Activated CD4-positive, CD25-positive, alpha-beta regulatory T cell treated with anti-CD3 and anti-CD28 coated beads, Interleukin-2, amount 50 U/mL, for 24 hours (primary cell): ENCODE measurements around the gene SLC35F3.

Source experiments
- ATAC-seq, 2 donors: fragments of 150-1000 bp; cut with Tn5 transposase; one replicate each; pipeline ENCODE4 v1.10.0; 2021; ENCODE audit warnings: mild to moderate bottlenecking in 1 of 2, moderate library complexity in 1 of 2

The SLC35F3 gene

DNA sequence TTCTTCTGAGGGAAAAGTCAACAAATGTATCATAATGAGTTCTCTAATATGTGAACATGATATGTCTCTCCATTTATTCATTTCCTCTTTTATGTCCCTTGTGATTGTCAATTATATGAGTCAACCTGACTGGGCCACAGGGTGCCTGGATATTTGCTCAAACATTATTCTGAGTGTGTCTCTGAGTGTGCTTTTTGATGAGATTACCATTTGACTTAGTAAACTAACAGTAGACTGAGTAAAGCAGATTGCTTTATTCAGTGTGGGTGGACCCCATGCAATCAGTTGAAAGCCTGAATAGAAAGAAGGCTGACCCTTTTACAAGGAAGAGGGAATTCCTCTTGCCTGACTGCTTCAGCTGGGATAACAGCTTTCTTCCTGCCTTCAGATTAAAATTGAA is 142.6 kb downstream of the SLC35F3 start:
- no peak for ATAC-seq

DNA sequence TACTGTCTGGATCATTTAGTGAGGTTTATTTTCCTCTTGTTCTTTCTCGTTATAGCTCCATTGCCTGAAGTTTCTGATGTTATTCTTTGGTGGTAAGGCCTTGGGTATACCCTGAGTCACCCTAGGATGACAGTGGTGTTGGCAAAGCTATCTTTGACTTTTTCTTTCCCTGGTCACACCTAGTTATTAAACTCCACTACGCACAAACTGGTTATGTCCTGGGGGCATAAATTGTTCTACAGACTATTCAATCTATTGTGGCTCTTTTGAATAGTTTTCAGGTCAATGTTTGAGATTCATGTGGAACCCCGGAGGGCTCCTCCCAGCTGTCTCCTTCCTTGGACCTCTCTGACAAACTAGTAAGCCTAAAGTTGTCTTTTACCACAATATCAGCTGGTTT is 157.7 kb downstream of the SLC35F3 start:
- ATAC-seq, result no peak

DNA sequence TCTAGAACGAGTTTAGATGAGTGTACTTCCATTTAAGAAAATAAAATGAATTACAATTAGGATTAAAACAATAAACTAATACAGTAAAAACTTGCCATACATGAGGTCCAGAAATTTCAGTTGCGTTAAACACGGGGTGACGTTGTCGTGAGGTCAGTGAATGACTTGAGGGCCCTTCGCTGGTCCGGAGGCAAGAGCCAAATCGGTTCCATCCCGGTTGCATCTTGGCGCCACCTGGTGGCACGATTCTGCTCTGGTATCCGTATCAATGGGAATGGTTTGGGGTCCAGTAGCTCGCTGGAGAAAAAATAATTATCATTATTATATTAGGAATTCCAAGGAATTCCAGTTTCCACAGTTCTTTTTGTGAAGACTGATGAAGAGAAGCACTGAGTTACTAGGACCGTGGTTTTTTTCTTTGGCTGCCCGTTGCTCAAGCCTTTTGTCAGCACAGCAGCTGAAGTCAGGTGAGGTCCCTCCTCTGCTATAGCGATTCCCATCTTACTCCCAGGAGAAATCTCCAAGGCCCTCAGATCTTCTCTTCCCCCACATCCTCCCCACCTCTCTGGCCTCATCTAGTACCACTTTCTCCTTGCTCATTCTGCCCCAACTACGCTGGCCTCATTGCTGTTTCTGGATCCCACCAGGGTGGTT is 161.4 kb downstream of the SLC35F3 start:
- no peak for ATAC-seq

- ATAC-seq, result no peak
Observed at GRCh38 chr1:234067581-234068337, 163.3 kb downstream of the SLC35F3 start.

DNA sequence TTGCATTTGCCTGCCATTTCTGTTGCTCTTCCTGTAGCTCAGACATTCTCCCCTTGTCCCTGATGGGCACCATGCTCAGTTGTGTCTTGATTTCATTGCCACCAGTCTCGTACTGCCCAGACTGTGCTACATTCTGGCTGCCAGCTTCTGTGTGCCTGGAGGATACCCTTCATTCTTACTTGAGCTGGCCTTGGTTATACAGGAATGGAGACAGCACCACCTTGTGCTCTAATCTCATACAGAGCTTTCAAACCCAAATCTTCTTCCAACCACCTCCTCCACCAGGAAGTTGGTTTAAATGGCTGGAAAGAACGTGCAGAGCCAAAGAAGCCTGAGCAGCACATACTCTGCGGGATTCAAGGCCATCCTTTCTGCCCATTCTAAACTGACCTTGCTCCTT is 165.3 kb downstream of the SLC35F3 start:
- no peak for ATAC-seq

DNA sequence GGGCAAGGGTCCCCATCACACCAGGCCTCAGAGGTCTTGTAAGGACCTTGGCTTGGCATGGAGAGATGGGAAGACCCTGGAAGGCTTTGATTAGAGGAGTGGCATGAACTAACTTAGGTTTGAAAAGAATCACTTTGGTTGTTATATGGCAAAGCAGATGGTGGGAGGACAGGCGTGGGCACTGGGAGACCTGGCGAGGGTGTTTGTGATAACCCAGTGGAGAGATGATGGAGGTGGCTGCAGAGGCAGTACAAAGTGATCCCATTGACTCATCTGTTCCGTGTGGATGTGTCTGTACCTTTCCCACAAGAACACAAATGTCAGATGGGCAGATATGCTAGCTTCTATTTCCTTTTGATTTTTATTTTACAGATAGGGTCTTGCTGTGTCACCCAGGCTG is 168.3 kb downstream of the SLC35F3 start:
- ATAC-seq, result no peak

DNA sequence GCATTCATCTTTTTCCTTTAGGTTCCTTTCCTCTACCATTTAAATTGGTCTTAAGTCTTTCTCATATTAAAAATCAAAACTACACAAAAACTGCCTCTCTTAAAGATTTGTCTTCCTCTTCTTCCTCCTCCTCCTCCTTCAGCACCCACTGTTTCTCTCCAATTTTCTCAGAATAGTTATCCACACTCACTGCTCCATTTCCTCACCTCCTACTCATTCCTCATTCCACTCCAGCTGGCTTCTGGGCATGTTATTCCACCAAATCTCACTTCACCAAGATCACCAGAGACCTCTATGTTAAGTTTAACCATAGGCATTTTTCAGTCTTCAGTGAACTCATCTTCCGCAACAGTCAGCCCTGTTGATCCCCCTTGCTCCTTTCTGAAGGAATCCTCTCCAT is 173.7 kb downstream of the SLC35F3 start:
- no peak for ATAC-seq

DNA sequence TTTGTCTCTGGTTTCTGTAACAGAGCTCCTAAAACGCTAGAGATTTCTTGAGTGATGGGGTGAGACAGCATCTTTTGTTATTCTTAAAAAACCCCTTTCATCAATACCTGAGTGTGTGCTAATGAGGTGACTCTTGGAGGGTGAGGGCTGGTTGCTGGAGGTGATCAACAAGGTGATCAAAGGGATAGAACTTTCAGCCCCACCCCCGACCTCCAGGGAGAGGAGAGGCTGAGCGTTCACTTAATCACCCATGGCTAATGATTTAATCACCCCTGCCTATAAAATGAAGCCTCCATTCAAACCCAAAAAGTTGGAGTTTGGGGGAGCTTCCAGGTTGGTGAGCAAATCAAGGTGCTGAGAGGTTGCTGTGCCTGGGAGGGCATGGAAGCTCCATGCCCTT is 175.4 kb downstream of the SLC35F3 start:
- no peak for ATAC-seq

DNA sequence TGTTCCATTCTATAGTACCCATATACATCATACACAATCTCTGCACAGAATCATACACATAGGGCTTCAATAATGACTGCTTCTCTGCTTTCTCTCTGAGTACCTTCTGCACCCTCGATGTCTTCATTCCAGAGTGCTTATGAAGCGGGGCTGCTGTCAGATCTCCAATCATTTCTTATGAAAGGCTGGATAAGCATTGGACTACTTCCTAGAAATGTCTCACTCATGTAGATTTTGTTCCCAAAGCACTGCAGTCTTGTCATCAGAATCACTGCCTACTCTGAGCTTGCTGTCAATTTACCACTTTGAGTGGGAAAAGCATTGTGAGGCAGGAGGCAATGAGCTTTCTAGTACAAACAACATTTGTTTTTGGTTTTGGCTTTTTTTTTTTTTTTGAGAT is 179.0 kb downstream of the SLC35F3 start:
- ATAC-seq, result no peak

DNA sequence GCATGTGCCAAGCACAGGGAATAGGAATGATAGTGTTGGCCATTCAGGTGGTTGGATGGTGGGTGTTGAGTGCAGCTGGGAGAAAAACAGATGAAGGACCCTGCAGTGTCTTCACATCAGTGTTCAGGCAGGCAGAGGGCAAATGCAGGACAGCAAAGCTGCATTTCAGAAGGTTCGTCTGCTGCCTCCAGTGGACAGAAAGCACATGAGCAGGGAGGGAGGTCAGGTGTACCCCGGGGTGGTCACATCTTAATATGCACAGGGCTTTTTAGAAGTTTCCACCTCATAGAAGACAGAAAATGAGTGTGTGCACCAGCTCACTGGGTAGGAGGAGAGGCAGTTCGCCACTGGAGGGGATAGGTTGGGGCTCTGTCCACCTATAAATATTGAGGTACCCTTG is 184.9 kb downstream of the SLC35F3 start:
- no peak for ATAC-seq

DNA sequence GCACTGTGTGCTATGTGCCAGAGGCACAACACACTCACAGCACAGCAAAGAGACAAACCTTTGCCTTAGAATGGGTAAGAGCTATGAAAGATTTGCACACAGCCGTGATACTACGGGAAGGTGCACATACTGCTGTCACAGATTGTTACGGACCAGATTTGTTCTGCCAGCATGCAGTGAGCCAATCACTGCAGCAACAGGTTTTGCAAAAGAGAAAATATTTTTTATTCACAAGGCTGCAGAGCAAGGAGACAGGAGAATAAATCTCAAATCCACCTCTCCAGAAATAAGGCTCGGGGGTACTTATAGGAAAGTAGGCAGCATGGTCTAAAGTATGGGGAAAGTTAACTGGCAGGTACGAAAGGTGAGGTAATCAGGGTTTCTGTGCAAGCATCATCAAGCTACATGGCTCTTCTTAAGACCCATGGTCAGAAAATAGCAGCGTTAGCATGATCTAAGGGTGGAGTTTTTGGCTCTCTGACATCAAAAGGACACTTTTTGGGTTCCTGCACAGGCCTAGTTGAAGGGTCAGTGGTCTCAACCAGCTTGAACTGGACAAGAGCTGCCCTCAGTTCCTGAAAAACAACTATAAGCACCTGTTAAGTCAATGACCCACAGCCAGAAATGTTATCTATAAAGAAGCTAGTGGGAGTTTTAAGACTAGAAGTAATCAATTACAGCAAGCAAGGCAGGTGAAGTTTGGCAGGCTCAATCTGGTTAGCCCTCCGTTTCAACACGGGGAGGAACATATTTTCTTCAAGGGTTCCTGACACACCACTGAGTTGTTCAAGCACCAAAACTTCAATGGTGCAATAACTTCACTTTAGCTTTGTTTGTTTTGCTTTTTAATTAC is 186.0 kb downstream of the SLC35F3 start:
- ATAC-seq, result no peak

- ATAC-seq, result no peak
Observed at GRCh38 chr1:234091065-234091401, 186.6 kb downstream of the SLC35F3 start.

- no peak for ATAC-seq
Observed at GRCh38 chr1:234091876-234092275, 187.4 kb downstream of the SLC35F3 start.

DNA sequence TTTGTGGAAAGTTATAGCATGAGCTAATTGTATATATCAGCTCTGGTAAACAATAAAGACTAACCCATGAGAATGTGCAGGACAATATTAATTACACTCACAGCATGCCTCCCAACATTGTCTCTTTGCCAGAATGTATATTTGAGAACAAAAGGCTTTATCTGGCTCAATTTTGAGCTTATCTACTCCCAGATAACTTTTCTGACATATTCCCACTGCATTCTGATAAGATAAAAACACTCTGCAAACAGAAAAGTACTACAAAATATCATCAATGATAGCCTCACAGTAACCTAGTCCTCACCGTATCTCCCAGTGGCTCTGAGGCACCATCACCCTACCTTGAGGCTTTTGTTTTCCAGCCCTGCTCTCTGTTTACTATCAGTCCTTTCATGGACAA is 188.6 kb downstream of the SLC35F3 start:
- ATAC-seq, result no peak

DNA sequence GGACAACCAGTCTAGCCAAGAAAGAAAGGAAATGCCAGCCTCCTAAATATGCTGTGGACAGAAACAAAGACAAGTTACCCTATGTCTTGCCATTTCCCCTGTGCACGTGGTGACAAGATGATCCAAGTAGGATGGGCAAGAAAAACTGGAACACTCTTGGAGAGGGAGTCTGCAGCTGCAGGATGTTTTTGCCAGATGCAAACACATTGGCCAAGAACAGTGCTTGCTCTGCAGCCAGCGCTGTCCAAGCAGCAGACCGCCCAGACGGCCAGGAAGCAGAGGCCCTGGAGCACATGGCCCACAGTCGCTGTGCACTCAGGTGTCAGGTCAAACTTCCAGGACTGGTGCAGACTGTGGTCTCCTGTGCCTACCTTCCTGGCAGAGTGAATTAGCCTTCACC is 189.3 kb downstream of the SLC35F3 start:
- no peak for ATAC-seq

- no peak for ATAC-seq
Observed at GRCh38 chr1:234094172-234094571, 189.7 kb downstream of the SLC35F3 start.

GRCh38 chr1:234096161-234096770 is 191.8 kb downstream of the SLC35F3 start:
- ATAC-seq, result no peak

DNA sequence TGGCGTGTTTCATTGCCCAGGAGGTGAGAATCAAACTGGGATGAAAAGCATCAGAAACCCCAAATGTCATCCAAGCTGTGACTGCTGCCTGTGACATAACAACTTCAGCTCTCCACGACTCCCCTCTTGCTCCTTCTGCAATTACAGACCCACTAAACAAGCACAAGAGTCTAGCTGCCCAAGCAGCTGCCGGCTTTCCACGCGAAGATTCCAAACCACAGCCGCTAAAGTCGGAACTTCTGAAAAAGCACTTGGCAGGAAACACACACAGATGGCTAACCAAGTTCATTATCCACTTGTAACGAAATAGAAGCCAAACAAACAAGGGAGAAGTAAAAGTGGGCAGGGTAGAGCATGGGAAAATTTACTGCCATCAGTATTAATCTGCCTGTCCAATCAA is 198.1 kb downstream of the SLC35F3 start:
- no peak for ATAC-seq

DNA sequence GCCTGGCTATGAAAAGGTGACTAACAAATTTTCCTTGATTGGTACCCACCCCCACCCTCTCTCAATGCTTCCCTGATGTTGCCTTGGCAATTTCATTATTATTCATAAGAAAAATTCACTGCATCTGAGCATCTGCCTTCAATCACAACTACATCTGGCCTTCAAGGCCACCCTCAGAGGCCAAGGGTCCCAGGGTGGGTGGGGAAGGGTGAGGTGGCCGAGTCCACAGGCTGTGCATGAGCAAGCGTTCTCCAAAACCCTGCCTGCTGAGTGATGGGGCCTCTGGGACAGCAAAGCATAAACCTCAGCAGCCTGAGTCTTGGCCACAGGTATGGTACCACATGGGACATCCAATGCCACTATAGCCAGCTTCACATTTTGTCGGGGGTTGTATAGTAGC is 198.7 kb downstream of the SLC35F3 start:
- ATAC-seq, result no peak

- no peak for ATAC-seq
Observed at GRCh38 chr1:234106032-234106431, 201.6 kb downstream of the SLC35F3 start.

- ATAC-seq, result no peak
Observed at GRCh38 chr1:234107416-234108021, 203.0 kb downstream of the SLC35F3 start.

- ATAC-seq, result no peak
Observed at GRCh38 chr1:234108921-234109320, 204.4 kb downstream of the SLC35F3 start.

DNA sequence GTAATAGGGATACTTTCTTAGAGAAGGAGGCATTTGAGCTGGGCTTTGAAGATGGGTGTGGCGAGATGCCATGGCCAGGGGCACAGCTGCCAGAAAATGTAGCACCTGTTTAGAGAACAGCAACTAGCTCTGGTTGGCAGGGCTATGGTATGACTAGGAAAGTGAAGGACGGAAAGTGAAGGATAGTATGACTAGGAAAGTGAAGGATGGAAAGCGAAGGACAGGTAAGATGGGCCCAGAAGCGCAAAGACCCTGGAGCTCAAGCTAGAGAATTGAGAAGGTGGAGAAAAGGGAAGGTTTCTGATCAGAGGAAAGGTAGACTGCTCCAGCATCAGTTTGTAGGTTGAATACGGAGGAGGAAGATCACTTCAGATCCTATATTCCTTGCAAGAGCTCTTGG is 205.4 kb downstream of the SLC35F3 start:
- ATAC-seq, result no peak
